ENCODE data around the gene FBXO7.
"Not testable (repeated sequence)": the region's sequence is repeated elsewhere in the genome, so short reads cannot be mapped to it uniquely, and the experiment has no call there.

The FBXO7 gene

DNA sequence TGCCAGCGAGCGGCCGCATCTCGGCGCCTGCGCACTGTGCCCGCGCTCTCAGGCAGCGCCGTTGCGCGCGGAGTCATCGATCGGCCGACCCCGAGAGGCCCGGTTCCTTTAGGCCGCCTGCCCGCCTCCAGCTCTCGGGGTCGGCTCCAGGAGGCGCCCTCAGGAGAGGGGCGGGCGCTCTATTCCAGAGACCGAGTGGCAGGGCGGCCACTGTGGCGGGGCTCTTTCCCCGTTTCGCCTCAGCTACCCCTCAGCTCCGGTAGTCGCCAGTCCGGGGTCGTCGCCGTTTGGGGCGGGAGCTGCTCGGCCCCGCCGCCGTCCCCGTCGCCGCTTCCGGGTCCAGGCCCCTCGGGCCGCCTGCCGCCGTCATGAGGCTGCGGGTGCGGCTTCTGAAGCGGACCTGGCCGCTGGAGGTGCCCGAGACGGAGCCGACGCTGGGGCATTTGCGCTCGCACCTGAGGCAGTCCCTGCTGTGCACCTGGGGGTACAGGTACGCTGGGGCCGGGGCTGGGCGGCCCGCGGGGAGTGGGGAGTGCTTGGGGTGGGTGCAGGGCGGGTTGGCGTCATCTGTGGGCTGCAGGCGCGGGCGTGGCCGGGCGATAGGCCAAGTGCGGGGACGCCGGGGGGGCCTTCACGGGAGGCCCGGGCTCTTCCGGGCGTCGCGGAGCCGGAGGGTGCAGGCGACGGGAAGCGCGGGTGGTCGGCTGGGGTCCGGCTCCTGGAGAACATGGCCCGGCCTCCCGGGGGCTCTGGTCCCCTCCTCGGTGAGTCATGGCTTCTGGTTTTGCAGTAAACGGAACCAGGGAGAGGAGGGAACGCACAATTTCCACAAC is at the start of gene FBXO7:
Gene FBXO7 (plus strand): TSS at position 177 of the 833 bp plus-strand sequence. CDS start 192 bp downstream, at position 369.
- no peak for DNase-seq (ENCODE audit: low read depth)

DNA sequence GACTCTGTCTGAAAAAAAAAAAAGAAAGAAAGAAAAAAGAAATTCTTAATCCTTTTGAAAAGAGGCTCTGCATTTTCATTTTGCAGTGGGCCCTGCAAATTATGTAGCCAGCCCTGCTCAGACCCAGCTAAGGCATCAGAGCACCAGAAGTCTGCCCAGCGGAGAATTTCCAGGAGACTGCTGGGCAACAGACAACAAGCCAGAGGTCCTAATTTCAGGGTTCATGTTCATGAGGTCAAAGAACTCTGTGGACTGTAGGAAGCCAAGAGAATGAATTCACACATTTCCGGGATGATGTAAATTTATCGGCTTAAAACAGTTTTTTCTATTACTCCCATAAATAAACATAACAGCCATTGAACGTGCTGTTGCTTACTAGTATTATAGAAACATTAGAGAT is 47.7 kb upstream of the FBXO7 start:
- DNase-seq (ENCODE audit: low read depth): no peak

GRCh38 chr22:32430352-32430751 is 44.3 kb upstream of the FBXO7 start:
- no peak for DNase-seq (ENCODE audit: low read depth)

DNA sequence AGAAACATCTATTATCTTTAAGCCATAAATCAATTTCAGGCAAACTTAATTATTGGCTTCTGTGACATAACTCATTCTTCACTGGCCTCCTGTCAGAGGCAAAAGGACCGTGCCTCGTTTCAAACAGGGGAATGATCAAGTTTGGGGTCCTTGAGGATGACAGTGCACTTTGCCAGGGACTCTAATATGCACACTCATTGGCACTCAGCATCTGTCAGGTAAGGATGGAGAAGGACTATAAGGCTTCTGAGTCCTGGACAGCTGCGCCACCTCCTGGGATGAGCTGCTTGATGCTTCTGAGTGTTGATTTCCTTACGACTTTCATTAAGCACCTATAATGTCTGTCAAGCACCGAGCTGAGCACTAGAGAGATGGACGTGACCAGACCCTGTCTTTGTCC is 30.5 kb upstream of the FBXO7 start:
- no peak for DNase-seq (ENCODE audit: low read depth)

DNA sequence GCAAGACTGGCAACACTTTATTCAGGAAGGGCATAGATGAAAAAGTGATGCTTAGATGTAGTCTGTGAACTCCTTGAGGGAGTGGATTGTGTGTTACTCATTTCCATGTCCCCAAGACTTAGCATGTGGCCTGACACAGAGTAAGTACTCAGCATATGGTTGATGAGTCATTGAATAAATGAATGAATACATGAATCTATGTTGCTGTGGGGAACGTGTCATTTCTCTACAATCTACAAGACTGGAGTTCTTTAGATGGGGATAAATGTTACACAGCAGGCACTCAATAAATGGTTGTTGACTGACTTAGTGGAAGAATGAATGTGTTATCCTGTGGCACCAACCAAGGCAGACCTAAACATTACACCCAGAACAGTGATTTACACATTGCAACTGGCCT is 28.3 kb upstream of the FBXO7 start:
- DNase-seq (ENCODE audit: low read depth): no peak

DNA sequence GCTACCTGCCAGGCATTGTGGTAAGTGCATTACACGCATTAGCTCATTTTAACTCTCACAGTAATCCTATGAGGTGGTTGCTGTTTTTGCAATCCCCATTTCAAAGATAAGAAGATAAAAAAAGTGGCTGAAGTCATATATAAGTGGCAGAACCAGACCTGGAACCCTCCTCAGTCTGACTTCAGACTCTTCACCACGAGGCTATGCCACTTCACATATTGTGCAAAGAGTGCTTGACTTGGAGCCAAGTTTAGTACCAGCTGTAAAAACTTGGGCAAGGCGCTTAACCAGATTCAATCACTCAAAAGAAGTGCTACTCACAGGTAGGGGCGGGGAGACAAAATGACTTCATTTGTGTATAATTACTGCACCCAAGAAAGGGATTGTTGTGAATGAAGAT is 25.6 kb upstream of the FBXO7 start:
- no peak for DNase-seq (ENCODE audit: low read depth)

DNA sequence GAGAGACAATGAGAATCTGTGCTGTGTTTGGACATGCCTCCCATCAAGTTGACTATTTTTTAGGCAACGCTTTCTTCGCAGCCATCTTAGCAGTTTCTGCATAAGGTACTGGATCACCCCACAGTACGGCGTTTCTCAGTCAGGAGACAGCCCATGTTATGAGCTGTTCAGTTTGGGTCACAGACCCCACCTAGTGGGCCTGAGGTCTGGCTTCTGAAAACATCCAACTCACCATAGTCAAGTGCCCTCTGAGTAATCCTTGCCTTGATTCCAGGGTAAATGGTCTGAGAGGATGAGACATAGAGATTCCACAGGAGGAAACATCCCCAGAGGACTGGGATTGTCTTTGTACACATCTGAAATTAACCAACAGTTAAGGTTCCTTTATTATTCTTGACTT is 17.6 kb upstream of the FBXO7 start:
- DNase-seq (ENCODE audit: low read depth): no peak

DNA sequence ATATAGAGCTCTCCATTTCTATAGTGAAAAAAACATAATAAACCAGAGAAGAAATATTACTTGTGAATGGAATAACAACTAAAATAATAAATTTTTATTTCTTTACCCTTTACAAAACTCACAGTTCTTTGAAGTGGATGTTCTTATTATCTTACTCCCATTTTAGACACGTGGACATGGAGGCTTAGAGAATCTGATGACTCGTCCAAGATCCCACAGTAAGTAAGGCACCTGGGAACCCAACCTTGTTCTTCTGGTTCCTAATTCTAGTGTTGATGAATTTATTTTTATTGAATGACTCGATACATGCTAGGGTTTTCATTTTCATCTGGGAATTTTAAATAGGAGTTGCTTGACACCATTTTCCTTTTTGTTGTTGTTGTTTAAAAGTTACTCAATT is 12.2 kb upstream of the FBXO7 start:
- no peak for DNase-seq (ENCODE audit: low read depth)

DNA sequence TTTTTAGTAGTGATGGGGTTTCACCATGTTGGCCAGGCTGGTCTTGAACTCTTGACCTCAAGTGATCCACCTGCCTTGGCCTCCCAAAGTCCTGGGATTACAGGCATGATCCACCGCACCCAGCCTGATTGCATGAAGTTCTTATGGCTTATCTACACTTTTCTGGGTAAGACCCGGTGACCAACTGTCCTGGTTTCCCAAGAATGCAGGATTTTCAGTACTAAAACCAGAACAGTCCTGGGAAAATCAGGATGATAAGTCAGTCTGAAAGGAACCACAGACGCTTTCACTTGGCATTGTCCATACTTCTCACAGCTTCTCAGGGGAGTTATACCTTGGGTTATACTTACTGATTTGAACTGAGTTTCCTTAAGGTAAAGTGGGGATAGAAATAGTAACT is 8.9 kb upstream of the FBXO7 start:
- no peak for DNase-seq (ENCODE audit: low read depth)

- no peak for DNase-seq (ENCODE audit: low read depth)
Measured at GRCh38 chr22:32466496-32466895, 8.1 kb upstream of the FBXO7 start.

GRCh38 chr22:32469799-32470212 is 4.8 kb upstream of the FBXO7 start:
- DNase-seq (ENCODE audit: low read depth): no peak

DNA sequence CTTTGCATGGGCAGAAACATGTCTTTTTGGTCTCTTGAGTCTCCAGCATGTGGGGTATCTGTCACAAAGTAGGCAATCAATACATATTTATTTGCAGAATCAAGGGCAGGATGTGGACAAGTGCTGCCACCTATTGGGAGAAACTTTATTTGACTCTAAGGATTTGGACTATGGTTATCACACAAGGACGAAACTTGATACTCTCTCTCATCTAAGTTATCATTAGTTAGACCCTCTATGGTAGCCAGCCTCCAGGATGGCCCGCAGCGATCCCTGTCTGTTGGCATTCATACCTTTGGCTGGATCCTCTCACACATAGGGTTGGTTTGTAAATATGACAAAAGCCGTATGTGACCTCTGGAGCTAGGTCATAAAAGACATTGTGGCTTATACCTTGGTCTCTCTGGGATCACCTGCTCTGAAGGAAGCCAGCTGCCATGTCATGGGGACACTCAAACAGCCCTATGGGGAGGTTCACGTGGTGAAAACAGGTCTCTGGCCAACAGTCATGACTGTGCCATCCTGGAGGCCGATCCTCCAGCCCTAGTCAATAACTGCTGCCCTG is 1.1 kb upstream of the FBXO7 start:
- no peak for DNase-seq (ENCODE audit: low read depth)

GRCh38 chr22:32475468-32476010 is 928 bp downstream of the FBXO7 start:
- DNase-seq (ENCODE audit: low read depth): no peak

GRCh38 chr22:32476281-32477195 is 1.9 kb downstream of the FBXO7 start:
- DNase-seq (ENCODE audit: low read depth): no peak

DNA sequence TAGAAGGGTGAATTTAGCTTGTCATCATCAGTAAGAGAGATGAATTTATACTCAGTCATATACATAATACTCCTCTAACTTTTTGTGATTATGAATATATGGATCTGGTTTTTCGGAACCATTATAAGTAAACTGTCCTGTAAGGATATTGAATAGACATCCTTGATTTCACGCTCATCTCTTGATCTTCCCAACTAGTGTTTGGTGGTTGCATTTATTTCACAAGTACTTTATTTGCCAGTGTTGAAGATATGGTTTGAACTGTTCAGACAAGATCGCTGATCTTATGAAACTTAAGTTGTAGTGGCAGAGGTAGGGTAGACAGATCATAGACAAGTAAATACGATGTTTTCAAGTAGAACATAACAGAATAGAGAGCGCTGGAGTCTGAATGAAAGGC is 3.0 kb downstream of the FBXO7 start:
- no peak for DNase-seq (ENCODE audit: low read depth)

GRCh38 chr22:32478552-32478951 is 3.9 kb downstream of the FBXO7 start:
- not testable (repeated sequence) for DNase-seq (ENCODE audit: low read depth)

DNA sequence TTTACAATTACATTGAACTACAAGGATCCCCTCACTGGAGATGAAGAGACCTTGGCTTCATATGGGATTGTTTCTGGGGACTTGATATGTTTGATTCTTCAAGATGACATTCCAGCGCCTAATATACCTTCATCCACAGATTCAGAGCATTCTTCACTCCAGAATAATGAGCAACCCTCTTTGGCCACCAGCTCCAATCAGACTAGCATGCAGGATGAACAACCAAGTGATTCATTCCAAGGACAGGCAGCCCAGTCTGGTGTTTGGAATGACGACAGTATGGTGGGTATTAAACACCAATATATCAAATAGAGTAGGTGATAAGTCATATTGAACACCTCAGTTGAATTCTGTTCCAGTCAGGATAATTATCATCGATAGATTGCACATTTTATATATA is 4.4 kb downstream of the FBXO7 start:
- no peak for DNase-seq (ENCODE audit: low read depth)

- no peak for DNase-seq (ENCODE audit: low read depth)
Measured at GRCh38 chr22:32480238-32480637, 5.6 kb downstream of the FBXO7 start.

DNA sequence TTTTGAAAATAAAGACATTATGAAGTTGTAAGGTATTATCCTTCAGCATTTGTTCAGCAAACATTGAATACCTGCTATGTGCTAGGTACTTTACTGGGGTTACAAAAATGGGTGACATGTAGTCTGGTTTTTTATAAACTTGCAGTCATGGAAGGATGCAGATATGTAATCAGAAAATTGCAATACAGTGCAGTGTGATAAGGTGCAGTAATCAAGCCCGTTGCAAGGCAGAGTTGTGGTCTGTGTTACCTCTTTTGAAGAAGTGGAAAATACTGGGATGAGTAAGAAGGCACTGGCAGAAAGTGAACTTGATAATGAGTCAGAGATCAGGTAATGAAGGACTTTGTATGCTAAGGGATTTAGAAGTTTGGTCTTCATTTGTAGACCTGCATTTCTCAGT is 8.1 kb downstream of the FBXO7 start:
- DNase-seq (ENCODE audit: low read depth): no peak

DNA sequence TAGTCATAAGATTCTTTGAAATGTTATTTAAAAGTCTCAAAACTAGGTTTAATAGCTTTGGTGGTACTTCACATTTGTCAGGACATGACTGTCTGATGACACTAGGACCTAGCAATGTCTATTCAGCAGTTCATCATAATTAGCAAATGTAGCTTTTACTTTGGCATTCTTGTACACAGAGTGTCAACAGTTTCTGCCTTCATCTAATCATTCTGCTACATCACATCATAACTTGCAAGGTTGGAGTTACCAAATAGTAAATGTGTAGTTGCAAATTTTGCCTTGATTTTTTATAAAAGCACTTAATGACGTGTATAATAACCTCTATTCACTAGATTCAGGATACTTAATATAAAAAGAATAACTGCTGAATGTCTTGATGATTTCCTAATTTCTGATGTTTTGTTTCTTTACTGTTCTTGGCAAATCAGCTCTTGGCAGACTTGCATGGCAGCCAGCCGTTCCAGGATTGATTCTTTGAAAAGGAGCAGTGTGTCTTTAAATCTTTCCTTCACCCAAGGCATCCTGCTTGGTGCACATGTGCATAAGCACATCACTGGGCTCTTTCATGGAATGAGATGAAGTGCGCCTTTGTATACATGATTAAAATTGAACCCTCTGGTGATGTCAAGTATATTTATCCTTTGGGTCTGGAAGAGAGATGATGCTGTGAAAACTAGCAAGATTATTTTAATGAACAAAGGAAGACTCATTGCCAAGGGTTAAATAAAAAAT is 12.2 kb downstream of the FBXO7 start:
- DNase-seq (ENCODE audit: low read depth): no peak

DNA sequence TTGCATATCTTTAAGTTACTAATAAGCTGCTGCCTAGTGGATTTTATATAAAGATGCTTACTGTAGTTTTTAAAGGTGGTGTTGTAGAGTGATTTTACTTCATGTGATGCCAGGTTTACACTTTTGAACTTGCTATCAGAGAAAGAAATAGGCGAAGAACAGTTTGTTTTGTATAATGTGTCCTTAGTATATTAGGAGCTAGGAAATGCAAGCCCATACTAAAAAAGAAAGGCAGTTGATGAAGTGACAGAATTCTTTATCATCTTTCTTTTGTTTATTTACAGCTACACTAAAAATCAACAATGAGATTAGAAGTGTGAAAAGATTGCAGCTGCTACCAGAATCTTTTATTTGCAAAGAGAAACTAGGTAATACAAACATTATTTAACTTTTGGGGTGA is 12.8 kb downstream of the FBXO7 start:
- no peak for DNase-seq (ENCODE audit: low read depth)

DNA sequence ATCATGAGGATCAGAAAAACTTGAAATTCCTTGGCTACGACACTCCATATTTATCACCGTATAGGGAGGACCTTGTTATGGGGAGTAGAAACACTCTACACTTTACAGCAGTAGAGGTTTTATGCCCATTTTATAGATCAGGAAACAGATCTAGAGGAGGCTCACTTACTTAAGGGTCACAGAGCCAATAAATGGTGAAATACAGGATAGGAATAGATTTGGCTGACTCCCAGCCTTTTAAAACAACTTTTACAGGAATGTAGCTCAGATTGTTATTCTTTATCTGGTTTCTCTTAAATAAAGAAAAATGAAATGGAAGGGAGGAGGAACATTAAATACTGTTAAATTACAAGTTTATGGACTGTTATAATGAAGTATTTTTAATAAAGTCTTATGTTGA is 14.8 kb downstream of the FBXO7 start:
- no peak for DNase-seq (ENCODE audit: low read depth)

All from non-pigmented ciliary epithelial cell (primary cell).